ENCODE results near the gene TCP11L1. TPM values are rescaled to one million over a fixed set of nuclear protein-coding genes. Genes with fewer than 3 reads are reported as not detected.
"Not testable (repeated sequence)": the region's sequence is repeated elsewhere in the genome, so short reads cannot be mapped to it uniquely, and the experiment has no call there.

The TCP11L1 gene
- total RNA-seq, 5 donors from 2014 or later (not counting 1 experiment from before 2014, with no cell fraction given): 12.8 to 20.3 (median 15.1) TPM

DNA sequence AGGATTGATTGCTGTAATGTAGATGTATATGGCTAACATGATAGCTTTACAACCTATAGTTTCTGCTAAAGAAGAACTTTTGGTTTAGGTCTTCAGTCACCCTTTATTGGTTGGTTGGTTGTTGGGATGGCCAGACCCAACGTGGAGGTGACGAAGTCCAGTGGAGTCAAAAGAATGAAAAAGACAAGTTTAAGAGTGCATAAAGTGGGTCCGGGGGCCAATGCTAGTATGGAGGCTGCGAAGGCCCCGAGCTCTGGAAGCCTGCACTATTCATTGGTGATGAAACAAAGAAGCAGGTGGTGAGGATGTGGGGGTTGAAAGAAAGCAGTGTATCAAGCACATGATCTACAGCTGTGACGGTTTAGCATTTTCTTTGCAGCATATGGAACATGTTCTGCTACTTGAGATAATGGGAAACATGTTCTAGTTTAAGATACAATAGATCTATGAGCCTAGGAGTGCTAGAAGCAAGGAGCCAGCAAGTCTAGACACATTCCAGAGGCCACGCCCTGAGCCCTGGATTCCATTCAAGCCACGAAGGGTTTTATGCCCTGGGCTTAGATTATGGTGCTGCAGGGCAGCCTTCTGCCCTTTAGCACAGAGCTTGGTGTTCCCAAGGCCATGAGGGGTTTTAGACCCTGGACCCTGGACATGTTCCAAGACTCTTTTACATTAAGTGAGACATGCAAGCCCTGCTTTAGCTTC is 6.3 kb downstream of the TCP11L1 start:
- no peak for DNase-seq
- Mint-ChIP-seq H3K9me3 (no peaks in the 10 kb centered on the region), H3K4me3 (no peak overlapping the region), H3K36me3 (peaks cover 25% of the 10 kb centered on the region), H3K27ac (no peak overlapping the region), H3K4me1 (peaks cover 4 to 8% (median 7%) of the 10 kb centered on the region in 3 donors), H3K27me3 (no peaks in the 10 kb centered on the region)
- no peaks in the 10 kb centered on the region for H3K9me3 ChIP-seq
- 87% methylated on average over 6 of the region's 8 CpGs for WGBS (ENCODE audit: insufficient coverage)
- H3K27ac ChIP-seq (ENCODE audit: low read length): no peak overlapping the region
- H3K36me3 ChIP-seq (ENCODE audit: control insufficient read depth in 2 of 2, extremely low read depth in 1 of 2, insufficient read depth in 1 of 2, low read length in 1 of 2): peaks cover 7 to 16% of the 10 kb centered on the region in 2 donors
- POLR2A ChIA-PET: interaction anchor here (0.6 to 0.7 kb wide), 2 partner anchors 13 to 62 kb away, joined by 3 to 5 read pairs; no protein-coding TSS in a partner anchor
- no peak for ATAC-seq (replicated peaks in 1 of 4)
- CTCF ChIA-PET: interaction anchor here (1.0 to 1.3 kb wide), 2 partner anchors 20 to 22 kb away, joined by 3 to 4 read pairs; no protein-coding TSS in a partner anchor
- no peak overlapping the region for H3K4me3 ChIP-seq (ENCODE audit: control insufficient read depth in 1 of 2, extremely low read depth in 1 of 2, low read length in 1 of 2)
- H3K4me1 ChIP-seq (ENCODE audit: control insufficient read depth in 1 of 2, extremely low read depth in 1 of 2, insufficient read depth in 2 of 2, low read length in 2 of 2): peaks cover 0 to 3% of the 10 kb centered on the region in 2 experiments
- H3K27me3 ChIP-seq (replicated peaks in 1 of 2; ENCODE audit: control insufficient read depth in 2 of 2, extremely low read depth in 1 of 2, insufficient read depth in 2 of 2, low read length in 1 of 2): no peaks in the 10 kb centered on the region

DNA sequence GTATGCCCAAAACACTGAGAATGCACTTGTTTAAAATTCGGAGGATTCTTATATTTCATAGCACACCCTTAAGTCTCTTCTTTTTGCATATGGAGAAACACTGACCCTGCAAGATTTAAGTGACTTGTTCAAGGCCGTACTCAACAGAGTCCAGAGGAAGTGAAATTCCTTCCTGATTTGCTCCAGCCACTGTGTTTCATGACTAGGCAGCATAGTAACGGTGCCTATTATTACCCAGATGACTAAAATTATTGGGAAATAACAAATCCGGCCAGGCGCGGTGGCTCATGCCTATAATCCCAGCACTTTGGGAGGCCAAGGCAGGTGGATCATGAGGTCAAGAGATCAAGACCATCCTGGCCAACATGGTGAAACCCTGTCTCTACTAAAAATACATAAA is 9.3 kb downstream of the TCP11L1 start:
- POLR2A ChIA-PET: not testable (repeated sequence)

DNA sequence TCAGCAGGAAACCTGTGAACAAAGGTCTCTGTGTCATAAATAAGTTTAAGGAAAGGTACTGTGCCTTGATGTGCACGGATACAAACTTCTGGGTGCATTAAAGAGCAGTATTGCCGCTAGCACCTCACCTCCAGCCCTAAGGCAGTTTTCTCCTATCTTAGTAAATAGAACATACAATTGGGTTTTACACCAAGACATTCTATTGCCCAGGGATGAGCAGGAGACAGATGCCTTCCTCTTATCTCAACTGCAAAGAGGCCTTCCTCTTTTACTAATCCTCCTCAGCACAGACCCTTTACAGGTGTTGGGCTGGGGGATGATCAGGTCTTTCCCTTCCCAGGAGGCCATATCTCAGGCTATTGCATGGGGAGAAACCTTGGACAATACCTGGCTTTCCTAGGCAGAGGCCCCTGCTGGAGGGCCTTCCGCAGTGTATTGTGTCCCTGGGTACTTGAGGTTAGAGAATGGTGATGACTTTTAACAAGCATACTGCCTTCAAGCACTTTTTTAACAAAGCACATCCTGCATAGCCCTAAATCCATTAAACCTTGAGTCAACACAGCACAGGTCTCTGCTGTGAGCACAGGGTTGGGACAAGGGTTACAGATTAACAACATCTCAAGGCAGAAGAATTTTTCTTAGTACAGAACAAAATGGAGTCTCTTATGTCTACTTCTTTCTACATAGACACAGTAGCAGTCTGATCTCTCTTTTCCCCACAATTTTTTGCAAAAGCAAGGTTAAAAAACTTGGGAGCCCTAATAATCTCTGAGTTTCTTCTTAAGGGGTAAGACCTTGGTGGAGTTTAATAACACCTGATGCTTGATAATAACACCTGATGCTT is 10.4 kb downstream of the TCP11L1 start:
- whole genome bisulfite sequencing (ENCODE audit: insufficient coverage): no CpG with 5 or more reads among the region's 3 CpGs
- H3K9me3 Mint-ChIP-seq; H3K27ac ChIP-seq (ENCODE audit: low read length); DNase-seq; H3K9me3 ChIP-seq; H3K27me3 ChIP-seq (replicated peaks in 1 of 2; ENCODE audit: control insufficient read depth in 2 of 2, extremely low read depth in 1 of 2, insufficient read depth in 2 of 2, low read length in 1 of 2); H3K4me1 Mint-ChIP-seq; CTCF ChIA-PET; H3K27ac Mint-ChIP-seq; ATAC-seq (replicated peaks in 1 of 4); H3K4me3 Mint-ChIP-seq; H3K27me3 Mint-ChIP-seq; H3K4me3 ChIP-seq (ENCODE audit: control insufficient read depth in 1 of 2, extremely low read depth in 1 of 2, low read length in 1 of 2); H3K4me1 ChIP-seq (ENCODE audit: control insufficient read depth in 1 of 2, extremely low read depth in 1 of 2, insufficient read depth in 2 of 2, low read length in 2 of 2): not testable (repeated sequence)
- peaks cover 29% of the 10 kb centered on the region for H3K36me3 Mint-ChIP-seq
- POLR2A ChIA-PET: interaction anchor here in 1 of 2 donors (0.7 kb wide), 1 partner anchor 1052 kb away, joined by 3 read pairs; no protein-coding TSS in a partner anchor
- peaks cover 7 to 14% of the 10 kb centered on the region in 2 donors for H3K36me3 ChIP-seq (ENCODE audit: control insufficient read depth in 2 of 2, extremely low read depth in 1 of 2, insufficient read depth in 1 of 2, low read length in 1 of 2)

More for the DNA sequence above, 9.3 kb downstream of the TCP11L1 start:
- H3K9me3 ChIP-seq; H3K4me1 ChIP-seq (ENCODE audit: control insufficient read depth in 1 of 2, extremely low read depth in 1 of 2, insufficient read depth in 2 of 2, low read length in 2 of 2); H3K9me3 Mint-ChIP-seq; H3K4me3 Mint-ChIP-seq; H3K4me1 Mint-ChIP-seq; H3K27me3 ChIP-seq (replicated peaks in 1 of 2; ENCODE audit: control insufficient read depth in 2 of 2, extremely low read depth in 1 of 2, insufficient read depth in 2 of 2, low read length in 1 of 2); H3K27me3 Mint-ChIP-seq; H3K4me3 ChIP-seq (ENCODE audit: control insufficient read depth in 1 of 2, extremely low read depth in 1 of 2, low read length in 1 of 2); DNase-seq; ATAC-seq (replicated peaks in 1 of 4); H3K27ac ChIP-seq (ENCODE audit: low read length); H3K27ac Mint-ChIP-seq: not testable (repeated sequence)
- peaks cover 7 to 16% of the 10 kb centered on the region in 2 donors for H3K36me3 ChIP-seq (ENCODE audit: control insufficient read depth in 2 of 2, extremely low read depth in 1 of 2, insufficient read depth in 1 of 2, low read length in 1 of 2)
- CTCF ChIA-PET: interaction anchor here (1.1 to 1.4 kb wide), 3 partner anchors 9 to 93 kb away, joined by 3 to 4 read pairs (median 3); partner anchors contain the start of gene TCP11L1 (in 1 of the 2)
- 100% methylated on average over 1 of the region's 6 CpGs for WGBS (ENCODE audit: insufficient coverage)
- peaks cover 22% of the 10 kb centered on the region for H3K36me3 Mint-ChIP-seq

DNA sequence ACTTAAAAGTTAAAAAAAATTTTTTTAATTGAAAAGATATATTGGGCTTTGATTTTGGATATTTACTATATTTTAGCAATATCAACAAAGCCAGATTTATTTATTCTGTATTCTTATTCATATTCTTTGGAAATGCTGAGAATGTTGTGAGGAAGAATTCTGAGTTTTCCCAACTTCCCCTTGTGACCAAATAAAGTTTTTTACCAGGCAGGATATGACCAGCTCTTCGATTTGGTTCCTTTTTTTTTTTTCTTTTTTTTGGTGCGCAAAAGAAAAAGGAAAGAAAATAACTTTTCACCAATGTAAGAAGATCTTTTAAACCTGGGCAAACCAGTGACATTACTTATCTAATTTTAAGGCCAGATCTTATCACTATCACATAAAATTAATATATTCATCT is 12.9 kb downstream of the TCP11L1 start:
- ChIA-PET CTCF (interaction anchor here in 1 of 2 donors (0.6 kb wide), 1 partner anchor 46 kb away, joined by 3 read pairs; no protein-coding TSS in a partner anchor), POLR2A (no interaction called here)
- H3K4me1 ChIP-seq (ENCODE audit: control insufficient read depth in 1 of 2, extremely low read depth in 1 of 2, insufficient read depth in 2 of 2, low read length in 2 of 2): no peaks in the 10 kb centered on the region
- Mint-ChIP-seq H3K9me3 (no peaks in the 10 kb centered on the region), H3K36me3 (peaks cover 26% of the 10 kb centered on the region), H3K4me3 (no peak overlapping the region), H3K27me3 (no peaks in the 10 kb centered on the region), H3K27ac (no peak overlapping the region), H3K4me1 (no peaks in the 10 kb centered on the region)
- ATAC-seq (replicated peaks in 1 of 4): no peak
- no peak overlapping the region for H3K27ac ChIP-seq (ENCODE audit: low read length)
- H3K36me3 ChIP-seq (ENCODE audit: control insufficient read depth in 2 of 2, extremely low read depth in 1 of 2, insufficient read depth in 1 of 2, low read length in 1 of 2): peaks cover 0 to 10% of the 10 kb centered on the region in 2 donors
- H3K27me3 ChIP-seq (replicated peaks in 1 of 2; ENCODE audit: control insufficient read depth in 2 of 2, extremely low read depth in 1 of 2, insufficient read depth in 2 of 2, low read length in 1 of 2): no peaks in the 10 kb centered on the region
- WGBS (ENCODE audit: insufficient coverage): no CpG with 5 or more reads among the region's 2 CpGs
- no peak overlapping the region for H3K4me3 ChIP-seq (ENCODE audit: control insufficient read depth in 1 of 2, extremely low read depth in 1 of 2, low read length in 1 of 2)
- no peaks in the 10 kb centered on the region for H3K9me3 ChIP-seq
- no peak for DNase-seq

DNA sequence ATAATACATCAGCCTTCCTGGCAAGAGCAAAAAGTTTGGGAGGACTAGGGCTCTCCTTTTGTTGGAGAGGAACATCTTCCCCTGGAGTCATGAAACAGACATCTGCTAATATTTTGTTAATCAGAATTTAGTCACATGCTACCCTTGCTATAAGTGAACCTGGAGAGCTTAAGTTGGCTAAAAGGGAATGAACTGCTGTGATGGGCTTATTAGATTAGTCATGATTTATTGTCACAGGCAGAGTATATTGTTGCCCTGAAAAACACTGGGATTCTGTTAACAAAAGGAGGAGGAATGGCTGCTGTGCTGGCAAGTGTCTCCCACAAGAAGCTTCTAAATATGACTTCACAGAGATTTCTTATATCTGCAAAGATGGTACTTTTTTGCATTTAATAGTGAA is 16.0 kb downstream of the TCP11L1 start:
- Histone ChIP-seq H3K9me3 (no peaks in the 10 kb centered on the region), H3K4me3 (ENCODE audit: control insufficient read depth in 1 of 2, extremely low read depth in 1 of 2, low read length in 1 of 2) (no peak overlapping the region), H3K27ac (ENCODE audit: low read length) (no peak overlapping the region), H3K36me3 (ENCODE audit: control insufficient read depth in 2 of 2, extremely low read depth in 1 of 2, insufficient read depth in 1 of 2, low read length in 1 of 2) (peaks cover 0 to 23% of the 10 kb centered on the region in 2 donors), H3K27me3 (replicated peaks in 1 of 2; ENCODE audit: control insufficient read depth in 2 of 2, extremely low read depth in 1 of 2, insufficient read depth in 2 of 2, low read length in 1 of 2) (no peaks in the 10 kb centered on the region), H3K4me1 (ENCODE audit: control insufficient read depth in 1 of 2, extremely low read depth in 1 of 2, insufficient read depth in 2 of 2, low read length in 2 of 2) (no peaks in the 10 kb centered on the region)
- H3K36me3 Mint-ChIP-seq: peaks cover 31% of the 10 kb centered on the region
- DNase-seq (no peak), ATAC-seq (replicated peaks in 1 of 4) (no peak)
- ChIA-PET POLR2A (no interaction called here), CTCF (interaction anchor here in 1 of 2 donors (0.6 to 1.9 kb wide), 4 partner anchors 10 to 46 kb away, joined by 3 to 8 read pairs (median 3); no protein-coding TSS in a partner anchor)
- no peaks in the 10 kb centered on the region for H3K27me3 Mint-ChIP-seq
- H3K9me3 Mint-ChIP-seq: no peaks in the 10 kb centered on the region
- no peak overlapping the region for H3K4me3 Mint-ChIP-seq
- peak overlapping the region in 1 of 2 donors; percentile 34 for H3K27ac Mint-ChIP-seq
- H3K4me1 Mint-ChIP-seq: peaks cover 0 to 10% (median 4%) of the 10 kb centered on the region in 3 donors

DNA sequence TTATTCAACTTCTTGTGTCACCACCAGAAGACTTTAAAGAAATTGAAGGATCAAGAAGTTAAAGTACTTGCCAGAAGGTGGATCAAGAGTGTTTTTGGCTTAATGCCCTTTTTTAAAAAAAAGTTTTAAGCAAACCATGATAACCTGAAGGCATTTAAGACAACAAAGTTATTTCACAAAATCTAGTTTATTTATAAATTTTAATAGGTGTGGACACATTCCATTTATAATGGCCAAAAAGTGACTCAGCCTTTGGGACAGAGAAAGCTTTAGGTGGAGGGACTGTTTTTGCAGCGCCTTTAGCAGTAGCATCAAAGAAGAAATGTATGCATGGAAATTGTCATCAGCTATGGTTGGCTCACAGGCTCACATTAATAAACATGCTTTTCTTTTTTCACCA is 17.9 kb downstream of the TCP11L1 start:
- H3K27me3 ChIP-seq (replicated peaks in 1 of 2; ENCODE audit: control insufficient read depth in 2 of 2, extremely low read depth in 1 of 2, insufficient read depth in 2 of 2, low read length in 1 of 2): no peaks in the 10 kb centered on the region
- no peak for ATAC-seq (replicated peaks in 1 of 4)
- no peak overlapping the region for H3K27ac ChIP-seq (ENCODE audit: low read length)
- POLR2A ChIA-PET: no interaction called here
- CTCF ChIA-PET: interaction anchor here in 1 of 2 donors (0.7 to 0.9 kb wide), 2 partner anchors 21 to 97 kb away, joined by 3 read pairs; no protein-coding TSS in a partner anchor
- no peak for DNase-seq
- H3K4me3 ChIP-seq (ENCODE audit: control insufficient read depth in 1 of 2, extremely low read depth in 1 of 2, low read length in 1 of 2): no peak overlapping the region
- H3K27ac Mint-ChIP-seq: no peak overlapping the region
- peaks cover 4 to 28% of the 10 kb centered on the region in 2 donors for H3K36me3 ChIP-seq (ENCODE audit: control insufficient read depth in 2 of 2, extremely low read depth in 1 of 2, insufficient read depth in 1 of 2, low read length in 1 of 2)
- H3K4me1 ChIP-seq (ENCODE audit: control insufficient read depth in 1 of 2, extremely low read depth in 1 of 2, insufficient read depth in 2 of 2, low read length in 2 of 2): no peaks in the 10 kb centered on the region
- peaks cover 0 to 13% (median 4%) of the 10 kb centered on the region in 3 donors for H3K4me1 Mint-ChIP-seq
- no peak overlapping the region for H3K4me3 Mint-ChIP-seq
- peaks cover 35% of the 10 kb centered on the region for H3K36me3 Mint-ChIP-seq
- no peaks in the 10 kb centered on the region for H3K9me3 ChIP-seq
- H3K9me3 Mint-ChIP-seq: no peaks in the 10 kb centered on the region
- H3K27me3 Mint-ChIP-seq: no peaks in the 10 kb centered on the region
- no CpG with 5 or more reads among the region's 1 CpG for WGBS (ENCODE audit: insufficient coverage)

All from T-cell (primary cell).